Endothelial cell of hepatic sinusoid (primary cell): ENCODE measurements around the gene C15orf39.
"Not testable (repeated sequence)": the region's sequence is repeated elsewhere in the genome, so short reads cannot be mapped to it uniquely, and the experiment has no call there.

Source experiments
- in situ Hi-C: cut with HindIII; loops from 2 replicates; pipeline ENCODE4 v1.10.0; 2017; ENCODE audit warnings: low sequenced_read_pairs

C15orf39 gene

DNA sequence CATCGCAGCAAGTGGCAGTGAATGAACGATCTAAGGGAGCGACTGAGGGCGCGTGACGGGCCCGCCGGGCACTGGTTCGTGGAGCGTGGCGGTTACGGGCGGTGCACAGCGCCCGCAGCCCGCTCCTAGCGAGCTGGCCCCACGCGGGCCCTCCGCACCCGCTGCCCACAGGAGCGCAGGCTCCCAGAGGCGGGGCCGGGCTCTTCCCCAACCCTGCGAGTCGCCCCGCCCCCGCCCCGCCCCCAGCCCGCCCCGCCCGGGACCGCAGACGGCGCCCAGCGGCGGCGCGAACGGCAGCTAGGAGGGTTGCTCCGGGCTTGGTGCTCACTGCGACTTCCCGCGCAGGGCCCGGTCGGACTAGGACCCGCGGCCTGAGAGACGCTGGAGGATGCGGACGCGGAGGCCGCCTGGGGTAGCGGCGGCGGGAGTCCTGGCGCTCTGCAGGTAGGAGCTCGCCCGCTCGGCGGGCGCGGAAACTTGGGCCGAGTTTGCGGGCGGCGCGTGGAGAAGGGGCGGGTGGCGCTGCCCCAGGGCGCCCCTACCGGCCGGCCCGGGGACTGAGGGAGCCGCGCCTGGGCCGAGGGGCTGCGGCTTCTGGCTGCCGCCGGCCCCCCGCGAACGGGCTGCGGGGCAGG lies at the start of gene C15orf39:
Gene C15orf39 (plus strand): TSS at position 267 of the 635 bp plus-strand sequence. CDS start 4,167 bp downstream, outside the sequence.
- in situ Hi-C loops = loop anchor here (25.0 kb wide), 1 partner anchor 111 kb away; no protein-coding TSS in a partner anchor

DNA sequence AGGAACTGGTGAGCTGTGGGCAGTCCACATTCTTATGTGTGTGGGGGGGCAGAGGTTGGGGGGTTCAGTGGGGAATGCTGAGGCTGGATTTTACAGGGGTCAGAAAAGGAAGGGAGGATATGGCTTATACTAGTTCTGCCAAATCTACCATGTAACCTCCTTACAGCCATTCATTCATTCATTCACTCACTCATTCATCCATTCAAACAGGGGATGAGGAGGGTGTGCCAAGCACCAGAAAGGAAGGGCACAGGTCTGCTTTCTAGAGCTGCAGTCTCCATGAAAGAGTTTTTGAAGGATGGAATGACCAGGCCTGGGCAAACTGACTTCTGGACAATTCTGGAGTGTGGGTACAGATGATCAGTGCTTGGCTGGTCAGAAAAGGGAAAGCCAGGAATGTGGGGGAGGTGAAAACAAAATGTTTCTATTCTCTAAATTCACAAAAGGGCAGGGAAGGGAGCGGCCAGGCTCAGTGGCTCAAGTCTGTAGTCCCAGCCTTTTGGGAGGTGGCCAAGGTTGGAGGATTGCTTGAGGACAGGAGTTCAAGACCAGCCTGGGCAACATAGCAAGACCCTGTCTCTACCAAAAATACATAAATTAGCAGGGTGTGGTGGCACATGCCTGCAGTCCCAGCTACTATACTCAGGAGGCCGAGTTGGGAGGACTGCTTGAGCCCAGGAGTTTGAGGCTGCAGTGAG lies 49.2 kb upstream of the C15orf39 start:
- in situ Hi-C loops = loop anchor here (5.0 kb wide), 1 partner anchor 40 kb away; no protein-coding TSS in a partner anchor

DNA sequence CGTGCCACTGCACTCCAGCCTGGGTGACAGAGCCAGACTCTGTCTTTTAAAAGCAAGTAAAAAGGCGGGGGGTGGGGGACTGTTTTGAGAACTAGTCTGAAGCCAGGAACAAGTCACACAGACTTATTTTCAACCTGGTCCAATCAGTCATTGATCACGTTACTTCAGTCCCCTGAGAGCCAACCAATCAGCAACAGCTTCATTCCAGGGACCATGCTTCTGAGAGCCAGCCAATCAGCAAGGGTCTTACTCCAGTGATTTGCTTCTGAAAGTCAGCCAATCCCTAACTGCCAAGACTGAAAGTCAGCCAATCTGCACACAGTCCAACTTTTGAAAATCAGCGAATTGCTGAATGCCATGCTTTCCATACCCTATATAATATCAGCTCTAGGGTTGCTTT lies 48.6 kb upstream of the C15orf39 start:
- in situ Hi-C loops = loop anchor here (5.0 kb wide), 1 partner anchor 39 kb away; no protein-coding TSS in a partner anchor

DNA sequence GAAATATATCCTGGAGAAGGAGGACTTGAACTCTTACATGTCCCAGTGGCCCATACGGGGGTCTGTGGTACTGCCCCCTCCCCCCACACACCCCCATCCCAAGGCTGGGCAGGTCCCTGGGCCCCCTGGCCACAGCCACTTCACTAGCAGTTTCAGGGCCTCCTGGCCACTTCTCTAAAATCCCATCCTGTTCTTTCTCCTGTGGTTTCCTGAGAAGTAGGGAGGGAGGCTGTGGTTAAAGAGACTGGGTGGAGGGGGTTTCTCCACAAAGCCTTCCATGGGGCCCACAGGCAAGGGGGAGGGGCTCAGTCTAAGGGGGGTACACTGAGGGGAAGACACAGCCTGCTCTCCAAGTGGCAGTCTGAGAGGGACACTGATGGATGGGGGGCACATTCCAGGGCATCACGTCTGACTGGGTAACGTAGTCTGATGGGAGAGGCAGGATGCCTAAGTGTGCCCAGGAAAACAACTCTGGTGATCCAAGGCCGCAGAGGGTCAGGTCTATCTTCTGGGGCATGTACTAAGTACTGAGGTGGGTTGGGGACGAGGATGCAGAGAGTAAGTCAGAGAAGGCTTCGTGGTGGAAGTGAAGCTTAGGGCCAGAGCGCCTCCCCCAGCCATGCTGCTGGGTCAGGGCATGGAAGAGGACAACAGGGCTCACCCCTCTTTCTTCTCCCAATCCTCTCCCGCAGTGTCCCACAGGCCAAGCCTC lies 48.0 kb upstream of the C15orf39 start:
- in situ Hi-C loops = loop anchor here (5.0 kb wide), 1 partner anchor 39 kb away; no protein-coding TSS in a partner anchor

DNA sequence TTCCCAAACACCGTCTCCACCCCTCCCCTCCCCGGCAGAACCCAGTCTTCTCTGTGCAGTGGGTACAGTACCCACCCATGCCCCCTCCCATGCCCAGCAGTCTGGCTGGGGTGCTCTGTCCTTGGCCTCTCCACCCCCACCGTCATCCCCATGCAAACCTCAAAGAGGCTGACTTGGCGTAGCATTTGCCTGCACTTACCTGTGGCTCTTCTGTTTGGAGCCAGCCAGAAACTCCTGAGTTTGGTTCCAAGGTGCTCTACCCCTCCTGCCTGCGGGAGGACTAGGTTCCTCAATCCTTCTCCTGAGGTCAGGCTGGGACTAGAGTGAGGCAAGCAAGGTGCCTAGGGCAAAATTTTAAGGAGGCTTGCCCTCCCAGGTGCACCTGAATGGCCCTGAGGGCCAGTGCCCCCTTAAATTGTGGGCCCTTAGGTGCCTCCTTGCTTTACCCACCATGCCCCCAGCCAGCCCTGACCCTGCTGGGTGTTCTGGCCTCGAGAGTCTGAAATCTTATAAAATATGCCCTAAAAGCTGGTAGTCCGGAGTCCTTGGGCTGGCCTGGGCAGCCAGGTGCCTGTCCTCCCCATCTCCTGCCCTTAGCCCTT lies 47.1 kb upstream of the C15orf39 start:
- in situ Hi-C loops = loop anchor here (5.0 kb wide), 1 partner anchor 38 kb away; no protein-coding TSS in a partner anchor

DNA sequence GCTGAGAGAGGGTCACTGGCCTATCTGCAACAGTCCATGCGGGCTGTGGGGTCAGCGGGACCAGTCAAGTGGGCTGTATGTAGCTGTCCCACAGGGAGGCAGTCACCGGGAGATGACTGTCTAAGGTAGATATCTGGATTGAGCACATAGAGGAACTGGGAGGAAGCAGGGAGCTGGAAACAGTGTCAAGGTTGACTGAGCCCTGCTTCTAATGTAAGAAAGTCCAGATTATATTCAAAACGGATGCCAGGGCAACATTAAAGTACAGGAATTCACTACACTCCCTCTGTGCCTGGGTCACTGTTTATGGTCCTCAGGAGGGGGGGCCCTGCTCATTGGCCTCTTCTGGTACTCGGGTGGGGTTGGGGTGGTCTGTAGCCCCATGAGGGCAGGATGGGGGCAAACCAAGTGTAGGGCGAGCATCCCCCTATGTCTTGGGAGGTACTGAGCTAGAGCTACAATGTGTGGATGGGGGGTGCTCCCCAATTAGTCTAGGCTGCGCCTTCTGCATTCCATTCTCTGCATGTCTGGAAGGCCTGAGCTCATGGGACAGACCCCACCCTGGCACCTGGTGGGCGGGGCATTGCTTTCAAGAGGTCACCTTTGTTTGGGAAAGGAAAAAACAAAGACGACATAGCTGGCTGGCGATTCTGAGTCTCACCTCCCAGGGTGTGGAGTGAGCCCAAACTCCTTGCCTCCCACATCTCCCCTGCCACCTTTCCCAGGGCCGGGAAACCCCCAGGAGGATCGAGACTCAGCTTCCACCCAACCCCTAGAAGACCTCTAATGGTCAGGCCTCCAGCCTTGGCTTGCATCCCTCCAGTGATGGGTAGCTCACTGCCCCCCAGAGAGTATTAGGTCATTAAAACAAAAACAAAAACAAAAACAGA lies 45.1 kb upstream of the C15orf39 start:
- in situ Hi-C loops = no loop called here

DNA sequence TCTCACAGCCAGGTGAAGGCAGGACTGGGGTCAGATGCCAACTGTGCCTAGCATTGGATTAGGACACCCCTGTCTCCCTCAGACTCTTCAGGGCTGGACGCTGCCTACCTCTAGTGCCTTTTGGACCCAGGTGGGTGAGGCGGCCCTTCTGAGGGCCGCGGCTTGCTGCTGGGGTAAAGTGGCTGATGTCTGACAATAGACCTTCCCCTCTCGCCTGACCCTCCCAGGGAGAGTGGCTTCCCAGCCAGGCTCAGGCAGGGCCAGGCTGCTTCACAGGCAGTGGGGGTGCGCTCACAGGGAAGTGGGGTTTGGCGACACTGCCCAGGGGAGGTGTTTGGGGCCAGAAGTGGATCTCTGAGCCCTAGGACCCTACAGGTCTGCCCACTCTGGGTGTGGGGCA lies 43.3 kb upstream of the C15orf39 start:
- in situ Hi-C loops = no loop called here

DNA sequence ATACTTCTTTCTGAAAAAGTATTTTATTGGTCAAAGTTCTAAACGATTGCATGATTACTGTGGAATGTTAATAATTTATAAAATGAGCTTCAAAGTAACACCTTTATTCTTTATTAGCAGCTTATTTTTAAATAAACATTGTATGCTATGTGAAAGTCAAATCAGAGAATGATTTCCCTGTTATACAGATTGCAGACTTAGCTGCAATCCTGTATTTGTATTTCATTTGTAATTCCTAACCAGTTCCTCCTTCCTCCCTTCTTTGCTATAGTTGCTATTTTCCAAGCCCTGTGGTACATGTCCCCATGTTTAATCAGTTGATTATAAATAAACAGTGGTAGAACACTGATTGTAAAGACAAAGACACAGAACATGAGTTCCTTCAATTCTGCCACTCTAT lies 42.4 kb upstream of the C15orf39 start:
- in situ Hi-C loops = no loop called here

DNA sequence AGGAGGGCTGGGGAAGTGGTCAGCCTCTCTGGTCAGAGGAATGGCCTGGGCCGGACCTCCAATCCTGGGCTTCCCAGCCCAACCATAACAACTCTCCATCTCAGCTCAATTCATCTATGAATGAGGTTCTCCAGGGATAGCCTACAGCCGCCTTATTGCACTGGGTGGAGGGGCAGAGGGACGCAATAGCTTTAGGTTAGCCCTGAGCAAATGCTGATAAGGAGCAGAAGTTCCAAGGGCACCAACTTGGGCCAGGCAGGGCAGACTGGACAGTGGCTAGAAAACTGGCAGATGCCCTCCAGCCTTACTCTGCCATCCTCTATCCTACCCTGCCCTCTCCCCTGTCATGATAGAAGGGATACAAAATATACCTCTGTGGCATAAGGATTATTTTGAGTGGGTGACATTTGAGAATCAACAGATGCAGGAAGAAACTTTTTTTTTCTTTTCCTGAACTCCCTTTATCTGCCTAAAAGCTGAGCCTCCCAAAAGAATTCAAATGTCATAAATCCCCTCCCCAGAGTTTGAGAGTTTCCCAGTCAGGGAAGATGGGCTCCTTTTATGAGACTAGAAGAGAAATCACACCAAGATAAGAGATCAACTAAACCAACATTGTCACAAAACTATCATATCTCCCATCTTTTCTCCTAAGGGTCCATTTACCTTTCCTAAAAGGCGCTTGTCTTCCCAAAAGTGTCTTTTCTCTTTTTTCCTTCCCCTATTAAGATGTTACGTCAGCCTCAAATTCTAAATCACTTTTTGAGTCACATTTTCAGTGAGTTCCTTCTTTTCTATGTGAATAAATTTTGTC lies 40.4 kb upstream of the C15orf39 start:
- in situ Hi-C loops = no loop called here

DNA sequence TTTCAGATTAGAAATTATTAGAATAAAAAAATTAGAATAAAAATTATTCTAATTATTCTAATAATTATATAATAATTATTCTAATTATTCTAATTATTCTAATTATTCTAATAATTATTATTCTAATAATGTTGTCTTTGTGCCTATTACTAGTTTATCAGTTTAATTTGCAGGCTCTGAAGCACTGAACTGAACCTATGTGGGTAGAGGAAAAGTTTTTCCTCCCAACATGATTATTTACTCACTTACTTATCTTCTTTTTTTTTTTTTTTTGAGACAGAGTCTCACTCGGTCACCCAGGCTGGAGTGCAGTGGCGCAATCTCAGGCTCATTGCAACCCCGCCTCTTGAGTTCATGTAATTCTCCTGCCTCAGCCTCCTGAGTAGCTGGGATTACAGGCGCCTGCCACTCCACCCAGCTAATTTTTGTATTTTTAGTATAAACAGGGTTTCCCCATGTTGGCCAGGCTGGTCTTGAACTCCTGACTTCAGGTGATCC lies 39.7 kb upstream of the C15orf39 start:
- in situ Hi-C loops = no loop called here

DNA sequence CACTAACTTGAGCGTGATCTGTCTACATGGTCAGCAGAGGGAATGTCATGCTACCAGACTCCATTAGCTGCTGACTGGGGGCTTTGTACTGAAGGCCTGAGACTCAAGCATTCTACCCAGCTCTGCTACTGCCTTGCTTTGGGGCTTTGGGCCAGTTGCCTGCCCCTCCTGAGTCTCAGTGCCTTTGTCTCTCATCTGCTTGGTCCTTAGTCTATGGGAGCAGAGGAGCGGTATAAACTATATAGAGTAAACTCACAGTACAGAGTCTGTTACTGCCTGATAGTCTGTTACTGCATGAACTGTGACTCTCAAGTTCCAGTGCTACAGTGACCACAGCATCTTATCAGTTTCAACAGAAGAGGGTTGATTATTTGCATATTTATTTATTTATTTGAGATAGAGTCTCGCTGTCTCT lies 38.5 kb upstream of the C15orf39 start:
- in situ Hi-C loops = no loop called here

DNA sequence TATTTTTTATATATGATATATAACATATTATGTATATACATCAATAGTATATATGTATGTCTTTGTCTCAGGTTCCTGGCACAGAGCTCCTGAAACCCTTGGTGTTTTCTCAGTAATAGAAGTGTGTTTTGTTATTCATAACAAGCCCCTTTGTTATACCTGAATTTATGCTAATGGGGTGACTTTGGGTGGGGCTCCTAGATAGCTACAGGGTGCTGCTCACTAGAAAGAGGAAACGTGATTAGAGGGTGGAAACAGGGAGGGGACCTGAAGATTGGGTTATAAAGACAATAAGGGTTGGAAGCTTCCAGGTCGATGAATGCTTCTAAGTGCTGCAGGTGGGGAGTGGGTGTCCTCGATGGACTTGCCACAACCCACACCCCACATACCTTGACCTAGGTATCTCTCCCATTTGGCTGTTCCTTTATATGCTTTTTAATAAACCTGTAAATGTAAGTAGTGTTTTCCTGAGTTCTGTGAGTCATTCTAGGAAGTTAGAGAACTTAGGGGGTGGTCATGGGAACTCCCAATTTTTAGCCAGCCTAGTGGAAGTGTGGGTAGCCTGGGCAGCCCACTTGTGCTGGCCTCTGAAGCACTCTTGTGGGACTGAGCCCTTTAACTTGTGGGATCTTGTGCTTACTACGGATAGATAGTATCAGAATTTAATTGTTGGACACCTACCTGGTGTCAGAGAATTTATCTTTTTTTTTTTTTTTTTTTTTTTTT lies 36.9 kb upstream of the C15orf39 start:
- in situ Hi-C loops = no loop called here

DNA sequence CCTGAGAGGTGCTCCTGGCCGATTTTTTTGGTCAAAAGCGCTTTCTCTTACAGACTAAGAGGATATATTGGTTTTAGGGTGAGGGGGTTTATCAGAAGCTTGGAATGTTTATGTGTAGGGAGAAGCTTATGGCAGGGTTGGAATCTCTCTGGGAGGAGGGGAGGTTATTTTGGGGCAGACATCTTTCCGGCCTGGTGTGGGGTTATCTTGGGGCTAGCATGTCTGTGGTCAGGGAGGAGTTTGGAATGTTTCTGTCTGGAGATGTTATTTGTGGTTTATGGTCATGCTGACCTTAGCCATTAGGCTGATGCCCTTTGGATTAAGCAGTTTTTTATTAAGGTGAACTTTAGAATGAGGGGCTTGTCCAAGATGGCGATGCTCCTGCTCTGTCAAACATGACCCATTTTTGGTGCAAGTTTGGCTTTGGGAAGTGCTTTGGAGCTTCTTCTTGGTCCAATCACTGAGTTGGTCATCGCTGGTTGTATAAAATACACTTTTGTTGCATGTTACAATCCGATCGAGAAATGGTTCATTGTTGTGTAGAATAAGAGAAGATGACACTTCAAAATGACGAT lies 35.1 kb upstream of the C15orf39 start:
- in situ Hi-C loops = not testable (repeated sequence)

DNA sequence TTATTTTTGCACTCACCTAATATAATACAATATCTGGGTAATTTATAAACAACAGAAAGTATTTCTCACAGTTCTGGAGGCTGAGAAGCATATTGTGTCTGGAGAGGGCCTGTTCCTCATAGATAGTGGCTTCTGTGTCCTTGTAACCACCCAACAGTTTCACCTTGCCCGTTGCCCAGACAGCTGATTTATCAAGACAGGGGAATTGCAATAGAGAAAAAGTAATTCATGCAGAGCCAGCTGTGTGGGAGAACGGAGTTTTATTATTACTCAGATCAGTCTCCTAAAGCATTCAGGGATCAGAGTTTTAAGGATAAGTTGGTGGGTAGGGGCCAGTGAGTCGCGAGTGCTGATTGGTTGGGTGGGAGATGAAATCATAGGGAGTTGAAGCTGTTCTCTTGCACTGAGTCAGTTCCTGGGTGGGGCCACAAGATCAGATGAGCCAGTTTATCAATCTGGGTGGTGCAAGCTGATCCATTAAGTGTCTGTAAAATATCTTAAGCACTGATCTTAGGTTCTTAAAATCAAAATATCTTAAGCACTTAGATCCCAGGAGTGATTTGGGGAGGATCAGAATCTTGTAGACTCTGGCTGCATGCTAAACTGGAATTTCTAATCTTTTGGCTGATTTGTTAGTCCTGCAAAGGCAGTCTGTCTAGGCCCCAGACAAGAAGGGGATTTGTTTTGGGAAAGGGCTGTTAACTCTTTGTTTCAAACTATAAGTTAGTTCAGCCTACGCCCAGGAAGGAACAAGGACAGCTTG lies 33.9 kb upstream of the C15orf39 start:
- in situ Hi-C loops = no loop called here

DNA sequence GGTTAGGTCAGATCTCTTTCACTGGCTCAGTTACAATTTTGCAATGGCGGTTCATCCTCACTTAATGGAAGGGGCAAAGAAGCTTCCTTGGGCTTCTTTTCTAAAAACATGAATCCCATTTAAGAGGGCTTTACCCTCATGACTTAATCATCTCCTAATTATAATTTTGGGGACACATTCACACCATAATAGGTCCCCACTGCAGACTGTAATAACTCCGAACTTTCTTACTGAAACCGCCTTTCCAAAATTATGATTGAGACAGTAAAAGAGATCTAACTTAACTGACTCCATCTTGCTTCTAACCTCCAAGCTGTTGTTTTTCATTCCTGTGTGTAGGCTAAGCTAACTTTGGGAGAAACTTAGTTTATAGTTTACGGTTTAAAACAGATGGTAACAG lies 33.3 kb upstream of the C15orf39 start:
- in situ Hi-C loops = no loop called here

DNA sequence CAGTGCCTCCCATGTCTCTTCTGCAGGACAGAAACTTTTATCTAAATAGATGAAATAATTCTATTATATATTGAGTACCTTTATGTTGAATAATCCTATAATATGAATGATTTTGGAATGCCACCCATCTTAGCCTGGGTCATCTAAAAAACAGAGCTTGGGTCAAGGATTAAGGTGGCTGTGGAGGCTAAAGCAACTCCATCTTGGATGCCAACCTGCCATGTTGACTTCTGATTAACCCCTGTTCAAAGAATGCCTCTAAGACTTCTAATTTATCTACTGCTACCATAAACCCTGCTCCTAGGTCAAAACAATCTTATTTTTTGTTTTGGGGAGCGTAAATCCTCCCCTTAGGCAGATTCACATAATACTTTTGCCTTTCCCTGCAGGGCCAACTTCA lies 31.5 kb upstream of the C15orf39 start:
- in situ Hi-C loops = no loop called here

DNA sequence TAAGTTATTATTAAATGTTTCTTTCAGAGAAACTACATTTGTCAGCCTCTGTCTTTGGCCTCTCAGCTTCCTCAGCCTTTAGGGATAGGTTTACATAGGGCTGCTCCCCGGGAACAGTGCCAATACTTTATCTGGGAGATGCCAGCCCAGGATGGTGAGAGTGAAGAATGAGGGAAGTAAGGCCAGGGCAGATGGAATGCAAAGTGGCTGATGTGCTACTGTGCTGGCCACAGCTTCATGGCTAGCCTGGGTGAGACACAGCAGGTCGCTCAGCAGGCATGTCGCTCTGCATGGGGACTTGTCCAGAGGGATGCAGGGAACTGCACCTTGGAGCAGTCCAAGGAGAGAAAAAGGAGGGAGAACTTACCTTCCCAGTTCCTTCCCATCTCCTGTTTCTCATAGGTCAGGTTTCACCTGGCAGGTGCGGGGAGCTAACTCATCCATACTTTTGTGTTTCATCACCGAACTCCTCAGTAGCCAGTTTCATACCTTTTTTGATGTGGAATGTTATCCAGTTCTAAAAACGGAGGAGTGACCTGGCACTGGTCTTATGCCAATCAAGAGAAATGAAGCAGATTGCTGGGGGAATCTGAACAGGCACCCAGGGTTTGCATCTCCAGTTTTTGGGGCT lies 30.9 kb upstream of the C15orf39 start:
- in situ Hi-C loops = no loop called here
